HG03378 (cell line): Measurements from ENCODE around the gene KCNQ1.

Experiments
- ATAC-seq: cut with Tn5 transposase; IDR thresholded peaks from one replicate; pipeline ENCODE4 v1.9.1; 2021; ENCODE audit warnings: mild to moderate bottlenecking, moderate library complexity; ENCODE audit not compliant: unreplicated experiment

Gene KCNQ1

DNA sequence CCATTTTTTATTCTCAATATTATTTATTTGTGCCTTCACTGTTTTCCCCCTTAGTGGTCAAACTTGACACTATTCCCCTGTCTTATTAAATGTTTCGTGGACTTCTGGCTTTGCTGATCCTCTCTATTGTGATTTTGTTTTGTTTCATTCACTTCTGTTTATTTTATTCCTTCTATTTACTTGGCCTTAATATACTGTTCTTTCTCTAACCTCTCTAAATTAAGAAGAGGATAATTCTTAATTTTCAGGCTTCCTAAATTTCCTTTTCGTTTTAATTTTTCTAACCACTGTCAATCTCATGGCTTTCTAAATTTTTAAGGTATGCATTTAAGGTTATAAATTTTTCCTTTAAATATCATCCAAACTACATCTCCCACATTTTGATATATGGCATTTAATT, 338.0 kb downstream of the KCNQ1 start:
- ATAC-seq = no peak

- no peak for ATAC-seq
Measured at GRCh38 chr11:2783536-2784082, 338.8 kb downstream of the KCNQ1 start.

- ATAC-seq = no peak
Measured at GRCh38 chr11:2787816-2788167, 343.0 kb downstream of the KCNQ1 start.

DNA sequence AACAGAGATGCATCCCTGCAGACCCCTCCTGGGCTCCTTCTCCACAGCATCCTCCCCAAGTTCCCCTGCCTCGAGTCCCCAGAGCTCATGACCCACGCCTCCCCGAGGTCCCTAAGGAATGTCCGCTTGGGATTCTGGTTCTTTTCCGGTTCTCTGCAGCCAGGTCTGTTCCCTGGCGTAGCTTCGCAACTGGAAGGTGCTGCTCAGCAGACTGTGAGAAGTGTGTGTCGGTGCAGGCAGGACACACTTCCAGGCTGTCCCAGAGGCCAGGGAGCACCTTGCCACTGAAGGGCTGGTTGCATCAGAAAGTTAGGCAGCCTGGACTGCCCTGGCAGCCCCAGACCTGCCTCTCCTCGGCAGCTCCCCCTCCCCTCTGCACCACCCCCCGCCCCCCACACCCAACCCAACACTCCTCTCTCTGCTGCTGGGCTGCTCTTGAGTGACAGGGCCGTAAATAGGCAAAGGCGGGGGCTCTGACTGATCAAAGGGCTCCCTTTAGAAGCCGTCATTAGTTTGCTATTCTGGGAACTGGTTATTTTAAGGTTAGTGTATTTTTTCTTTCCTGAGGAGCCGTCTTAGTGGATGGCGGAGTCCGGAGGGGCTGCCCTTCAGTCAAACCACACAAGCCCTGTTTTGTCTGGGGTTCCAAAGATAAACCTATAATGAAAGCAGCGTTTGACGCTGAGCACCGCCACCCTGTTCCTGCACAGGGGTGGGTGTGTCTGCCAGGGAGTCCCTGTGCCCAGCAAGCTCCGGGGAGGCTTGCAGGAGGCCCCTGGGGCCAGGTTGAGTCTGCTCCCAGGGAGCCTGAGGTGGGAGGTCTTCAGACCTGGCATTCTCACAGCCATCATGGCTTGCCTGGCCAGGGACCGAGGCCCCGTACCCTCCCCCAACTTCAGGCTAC, 343.6 kb downstream of the KCNQ1 start:
- ATAC-seq = no peak

- no peak for ATAC-seq
Measured at GRCh38 chr11:2789331-2789730, 344.5 kb downstream of the KCNQ1 start.

DNA sequence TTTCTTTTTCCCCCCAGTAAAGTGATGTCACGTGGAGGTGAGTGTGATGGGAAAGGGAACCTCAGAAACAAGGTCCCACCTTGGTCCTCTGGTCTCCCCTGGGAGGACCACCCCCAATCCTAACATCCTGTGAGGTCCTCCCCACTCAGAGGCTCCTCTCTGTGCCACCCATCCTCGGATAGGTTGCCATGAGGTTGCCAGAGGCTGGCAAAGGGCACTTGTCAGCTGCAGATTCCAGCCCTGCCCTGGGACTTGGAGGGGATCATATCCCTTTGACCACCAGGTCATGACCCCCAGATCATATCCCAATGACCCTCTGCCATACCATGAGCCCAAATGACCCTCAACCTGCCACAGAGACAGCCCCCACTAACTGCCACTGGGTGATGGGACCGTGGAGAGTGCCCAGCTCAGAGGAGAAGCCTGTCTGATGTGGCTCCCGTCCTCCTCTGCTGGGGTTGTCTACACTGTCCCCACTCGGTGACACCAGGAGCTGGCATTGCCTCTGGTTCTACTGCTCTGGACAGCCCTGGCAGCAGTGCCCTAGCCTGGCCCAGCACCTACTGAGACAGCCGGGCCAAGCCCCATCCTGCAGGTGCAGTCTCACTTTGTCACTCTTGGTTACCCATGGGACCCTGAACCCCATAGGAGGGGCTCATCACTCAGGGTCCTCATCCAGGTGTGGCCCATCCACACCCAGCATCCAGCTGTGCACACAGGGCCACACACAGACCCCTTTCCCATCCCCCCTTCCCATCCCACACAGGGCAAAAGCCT, 345.2 kb downstream of the KCNQ1 start:
- no peak for ATAC-seq

DNA sequence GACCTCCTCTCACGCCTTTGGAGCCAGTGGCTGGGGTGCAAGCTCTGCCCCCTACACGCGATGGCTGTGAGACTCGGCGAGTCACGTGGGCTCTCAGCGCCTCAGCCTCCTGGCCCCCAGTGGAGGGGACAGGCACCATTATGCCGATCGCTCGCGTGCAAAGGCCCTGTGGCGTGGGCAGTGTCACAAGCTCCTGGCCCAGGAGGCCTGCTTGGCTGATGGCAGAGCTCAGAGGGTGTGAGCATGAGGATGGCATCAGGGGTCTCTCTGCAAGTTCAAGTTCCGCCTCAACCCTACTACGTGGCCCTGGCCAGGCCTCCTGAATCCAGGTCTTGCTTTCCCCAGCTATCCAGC, 345.7 kb downstream of the KCNQ1 start:
- no peak for ATAC-seq

GRCh38 chr11:2791139-2791520, 346.3 kb downstream of the KCNQ1 start:
- no peak for ATAC-seq

GRCh38 chr11:2791521-2792380, 346.9 kb downstream of the KCNQ1 start:
- no peak for ATAC-seq

DNA sequence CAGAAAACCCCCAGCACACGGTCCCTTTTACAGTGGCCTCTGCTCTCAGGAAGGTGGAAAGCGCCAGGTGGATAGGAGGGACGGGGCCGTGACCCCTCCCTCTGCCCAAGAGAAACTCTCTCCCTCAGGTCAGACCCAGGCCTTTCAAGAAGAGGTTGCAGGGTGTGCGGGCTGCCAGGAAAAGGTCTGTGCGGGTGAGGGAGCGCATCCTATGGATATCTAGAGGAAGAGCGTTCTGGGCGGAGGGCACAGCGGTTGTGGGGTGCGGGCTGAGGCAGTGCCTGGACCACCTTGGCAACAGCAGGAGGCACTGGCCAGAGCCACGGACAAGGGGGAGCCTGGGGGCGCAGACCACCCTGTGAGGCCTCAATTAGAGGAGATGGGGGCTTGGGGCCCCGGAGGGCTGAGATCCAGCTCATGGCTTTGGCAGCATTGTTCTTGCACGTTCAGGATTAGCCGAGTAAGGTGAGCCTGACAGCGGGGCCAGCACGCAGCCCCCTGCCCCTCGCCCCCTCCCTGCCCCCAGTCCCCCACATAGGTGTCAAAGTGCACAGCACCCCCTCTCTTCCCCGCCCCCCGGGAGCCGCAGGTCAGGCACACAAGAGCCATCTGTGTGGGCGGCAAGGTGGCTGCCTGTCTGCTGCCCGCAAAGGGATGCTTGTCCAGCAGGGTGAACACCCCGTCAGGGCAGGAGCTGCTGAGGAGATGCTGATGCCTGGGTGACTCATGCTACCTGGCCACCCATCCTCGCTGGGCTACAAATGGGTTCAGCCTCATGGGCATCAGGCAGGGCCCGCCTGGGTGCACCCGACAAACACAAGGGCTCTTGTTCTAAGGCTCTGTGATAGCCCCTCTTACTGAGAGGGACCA, 347.8 kb downstream of the KCNQ1 start:
- no peak for ATAC-seq

DNA sequence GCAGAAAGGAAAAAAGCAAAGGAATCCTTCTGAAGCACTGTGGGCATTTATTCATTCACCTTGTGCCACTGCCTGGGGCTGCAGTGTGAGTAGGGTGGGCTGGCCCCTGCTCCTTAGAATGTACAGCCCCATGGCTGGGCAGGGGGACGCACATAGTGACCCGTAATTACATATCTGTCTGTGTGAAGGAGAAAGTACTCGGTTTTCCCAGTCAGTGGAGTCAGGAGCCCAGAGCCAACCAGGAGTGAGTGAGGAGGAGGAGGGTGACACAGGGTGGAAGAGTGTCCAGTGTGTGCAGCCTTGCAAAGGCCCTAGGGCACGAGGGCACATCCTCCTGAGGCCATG, 348.9 kb downstream of the KCNQ1 start:
- no peak for ATAC-seq

- ATAC-seq = no peak
Measured at GRCh38 chr11:2794046-2794967, 349.5 kb downstream of the KCNQ1 start.

GRCh38 chr11:2794968-2795322, 350.1 kb downstream of the KCNQ1 start:
- ATAC-seq = no peak

- ATAC-seq = no peak
Measured at GRCh38 chr11:2795491-2795991, 350.7 kb downstream of the KCNQ1 start.

DNA sequence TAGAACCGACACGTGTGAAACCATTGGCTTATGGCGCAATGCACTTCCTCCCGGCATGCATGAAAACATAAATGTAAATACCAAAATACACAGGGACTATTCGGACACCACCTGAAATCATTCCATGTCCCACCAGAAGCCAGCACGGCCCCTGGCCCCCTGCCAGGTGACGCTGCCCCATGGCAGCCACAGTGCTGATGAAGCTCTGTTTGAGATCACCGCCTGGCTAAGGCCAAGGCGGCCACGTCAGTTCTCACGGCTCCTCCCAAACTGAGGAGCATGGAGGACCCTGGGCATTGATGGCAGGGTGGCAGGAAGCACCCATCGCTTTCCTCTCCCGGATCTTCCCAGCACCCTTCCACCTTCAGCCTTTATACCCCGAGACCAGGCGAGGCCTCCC, 351.3 kb downstream of the KCNQ1 start:
- no peak for ATAC-seq

DNA sequence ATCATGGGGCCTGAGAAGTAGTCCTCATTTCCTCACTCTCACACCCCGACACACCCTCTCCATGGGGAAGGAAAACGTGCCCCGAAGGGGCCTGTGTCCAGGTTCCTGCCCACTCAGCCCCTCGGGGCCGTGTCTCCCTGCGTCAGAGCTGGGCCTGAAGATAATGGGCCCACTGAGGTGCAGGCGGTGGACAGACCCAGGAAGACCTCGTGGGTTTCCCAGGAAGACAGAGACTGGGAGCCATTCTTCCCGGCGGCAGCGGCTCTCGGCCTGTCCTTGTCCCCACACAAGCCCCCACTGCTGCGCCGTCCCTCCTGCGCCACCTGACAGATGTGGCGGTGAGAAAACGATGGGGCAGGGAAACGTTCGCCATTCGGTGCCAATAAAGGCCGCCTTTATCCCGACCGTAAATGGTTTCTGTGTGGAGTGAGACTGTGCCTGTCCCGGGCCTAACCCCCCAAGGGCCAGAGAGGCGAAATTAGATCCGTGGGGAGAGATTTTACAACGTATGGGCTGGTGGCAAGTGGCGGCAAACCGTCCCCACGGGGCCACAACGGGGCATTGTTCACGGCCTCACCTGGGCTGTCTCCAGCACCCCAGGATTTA, 351.8 kb downstream of the KCNQ1 start:
- ATAC-seq = no peak

DNA sequence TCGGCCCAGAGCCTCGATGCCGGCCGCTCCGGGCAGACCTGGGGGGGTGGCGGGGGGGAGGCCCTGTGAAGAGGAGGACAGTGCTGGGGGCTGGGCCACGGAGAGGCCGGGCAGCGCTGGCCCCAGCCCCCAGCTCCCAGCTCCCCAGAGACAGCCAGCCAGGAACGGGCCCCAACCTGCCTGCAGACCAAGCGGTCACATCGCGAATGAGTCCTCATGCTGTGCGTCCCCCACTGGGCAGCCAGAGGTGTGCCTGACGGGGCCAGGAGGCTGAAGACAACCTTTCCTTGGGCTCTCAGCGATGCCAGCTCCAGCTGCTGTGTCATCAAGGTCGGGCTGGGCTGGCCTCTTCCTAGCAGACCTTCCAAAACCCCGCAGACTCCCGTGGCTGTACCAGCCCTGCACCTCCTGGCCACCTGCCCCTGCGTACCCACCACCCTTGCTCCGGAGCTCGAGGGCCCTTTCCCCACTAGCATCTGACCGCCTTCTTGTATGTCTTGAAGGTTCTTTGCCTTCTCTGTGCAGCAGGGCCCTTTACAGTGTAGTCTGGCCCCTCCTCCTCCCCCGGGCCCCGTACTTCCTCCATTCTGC, 352.4 kb downstream of the KCNQ1 start:
- no peak for ATAC-seq

DNA sequence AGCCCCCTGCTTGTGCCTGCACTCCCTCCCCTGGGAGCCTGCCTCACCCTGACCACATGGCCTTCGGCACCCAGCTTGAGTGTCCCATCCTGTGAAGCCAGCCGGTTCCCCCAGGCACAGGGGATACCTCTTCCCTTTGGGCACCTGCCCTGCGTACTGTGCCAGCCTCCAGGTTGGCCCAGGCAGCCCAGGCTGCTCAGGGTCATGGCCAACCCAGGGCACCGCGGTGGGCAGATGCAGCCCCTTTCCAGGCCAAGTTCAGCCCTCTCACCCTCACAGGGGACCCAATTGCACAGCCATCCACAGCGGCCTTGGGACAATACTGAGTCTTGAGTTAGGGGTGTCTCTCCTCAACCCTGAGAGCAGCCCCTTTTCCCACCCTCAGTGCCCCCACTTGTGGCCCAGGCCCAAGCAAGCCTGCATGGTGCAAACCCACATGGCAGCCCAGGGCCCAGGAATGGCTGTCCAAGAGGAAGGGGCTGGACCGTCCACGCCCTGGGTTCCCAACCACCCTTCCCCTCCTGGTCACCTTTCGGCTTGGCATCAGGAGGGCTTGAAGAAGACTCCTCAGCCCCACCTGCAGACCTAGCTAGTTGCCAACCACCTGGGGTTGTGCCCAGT, 353.0 kb downstream of the KCNQ1 start:
- no peak for ATAC-seq
